Ovary (tissue), 3 donors: ENCODE results near the gene JAGN1.
A peak's percentile ranks its signal among the peaks of the same experiment; 100 is the strongest.
"Not testable (repeated sequence)": the region's sequence is repeated elsewhere in the genome, so short reads cannot be mapped to it uniquely, and the experiment has no call there.

Source experiments
- CTCF ChIP-seq, 3 donors: fragments of 450-650 bp in 2 of 3; fragments of 200-600 bp in 1 of 3; IDR thresholded peaks; one replicate each; pipeline versions ENCODE4 v1.5.1 to v1.8.0; 2016 to 2022; ENCODE audit warnings: antibody characterized with exemption in 3 of 3, mild to moderate bottlenecking in 1 of 3
- POLR2A ChIP-seq: fragments of 450-650 bp; IDR thresholded peaks from one replicate; pipeline ENCODE4 v1.6.1; 2017; ENCODE audit warnings: antibody characterized with exemption, mild to moderate bottlenecking, moderate library complexity
- donor health status: DM: no; HTN: no; CAD: no.

DNA sequence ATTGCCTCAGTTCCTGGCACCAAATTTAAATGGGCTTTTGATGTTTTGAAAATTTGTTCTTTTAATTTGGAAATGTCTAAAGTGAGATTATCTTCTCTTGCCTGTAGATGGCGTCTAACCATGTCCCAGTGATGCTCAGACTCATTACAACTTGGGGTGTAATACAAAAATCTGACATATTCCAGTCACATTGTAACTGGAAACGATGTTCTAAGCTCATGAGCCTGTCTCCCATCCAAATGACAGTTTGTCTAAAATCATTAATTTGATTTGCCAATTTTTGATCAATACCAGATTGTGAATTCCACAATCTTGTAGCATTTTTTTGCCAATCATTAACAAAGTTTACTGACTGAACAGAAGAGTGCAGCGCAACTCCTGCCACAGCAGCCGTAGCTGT is 41.5 kb upstream of the JAGN1 start:
- peak in 1 of 3 donors; percentile 49 for TF ChIP-seq CTCF (IDR thresholded peaks at IDR 0.05)
- TF ChIP-seq POLR2A, result not testable (repeated sequence)
